Endothelial cell of umbilical vein (primary cell): ENCODE measurements around the gene JTB. TPM values are rescaled to one million over a fixed set of nuclear protein-coding genes. Genes with fewer than 3 reads are reported as not detected.

Source experiments
- BruUV-seq: library from RNA; stranded (reverse); fragments of 400-500 nt; replicated peaks from 2 replicates; lab custom pipeline; 2021; lab: Mats Ljungman, UMichigan
- CTCF ChIA-PET: fragments of 300-600, 350-600 bp; sonication (Branson Sonifier 250); formaldehyde crosslinking; loops from one replicate; lab custom pipeline; 2021; ENCODE audit warnings: antibody characterized with exemption, inconsistent platforms; lab: Charles Lee
- POLR2A ChIA-PET: fragments of 300-600, 350-600 bp; sonication (Branson Sonifier 250); formaldehyde crosslinking; loops from one replicate; lab custom pipeline; 2021; ENCODE audit warnings: antibody characterized with exemption, inconsistent platforms; lab: Charles Lee
- DNase-seq: peaks from one replicate; pipeline ENCODE4 v3.0.0-alpha.2; 2011; ENCODE audit warnings: low read depth, low spot score
- FAIRE-seq: peaks from 2 replicates; lab custom pipeline; 2011; peaks lifted over from hg19 to GRCh38; lab: Jason Lieb, UNC
- H2AFZ ChIP-seq: 2 replicates; pipeline ENCODE4 v1.6.0; 2012; ENCODE audit warnings: low read depth, low read length, control low read depth, inconsistent platforms
- H3K27ac ChIP-seq: 2 replicates; pipeline ENCODE4 v1.5.1; 2011; ENCODE audit warnings: low read depth, mild to moderate bottlenecking, control low read depth, low read length, moderate library complexity; ENCODE audit not compliant: insufficient read depth
- H3K27me3 ChIP-seq, 2 experiments: 2 replicates each; pipeline versions ENCODE4 v1.6.0 to v1.6.1; 2011; ENCODE audit warnings: low read length in 2 of 2, mixed read lengths in 1 of 2; ENCODE audit not compliant: control insufficient read depth in 2 of 2, insufficient read depth in 2 of 2
- H3K36me3 ChIP-seq, 2 experiments: 2 replicates in 1 of 2; 3 replicates in 1 of 2; pipeline ENCODE4 v1.5.1; 2011; ENCODE audit warnings: low read length in 2 of 2, mild to moderate bottlenecking in 1 of 2, moderate library complexity in 1 of 2; ENCODE audit not compliant: control insufficient read depth in 2 of 2, insufficient read depth in 2 of 2; ENCODE audit errors: extremely low read depth in 1 of 2
- H3K4me1 ChIP-seq: 3 replicates; pipeline ENCODE4 v1.5.1; 2011; ENCODE audit warnings: mild to moderate bottlenecking, low read length; ENCODE audit not compliant: control insufficient read depth, insufficient read depth; ENCODE audit errors: extremely low read depth
- H3K4me2 ChIP-seq: 2 replicates; pipeline ENCODE4 v1.6.1; 2011; ENCODE audit warnings: low read length, control low read depth, mixed read lengths; ENCODE audit not compliant: insufficient read depth
- H3K4me3 ChIP-seq, 3 experiments: fragments of 200-600 bp in 1 of 3; sonication (generic), shearing (Covaris generic) in 1 of 3; replicated peaks in 1 of 3; 2 replicates each; pipeline ENCODE4 v1.5.1; 2011 to 2016; ENCODE audit warnings: control low read depth in 3 of 3, low read length in 3 of 3, mild to moderate bottlenecking in 2 of 3, inconsistent platforms in 1 of 3, low read depth in 1 of 3, moderate library complexity in 1 of 3; ENCODE audit not compliant: insufficient read depth in 1 of 3
- H3K79me2 ChIP-seq: 2 replicates; pipeline ENCODE4 v1.6.0; 2012; ENCODE audit warnings: low read length, inconsistent platforms; ENCODE audit not compliant: control insufficient read depth, insufficient read depth
- H3K9ac ChIP-seq: replicated peaks from 2 replicates; pipeline ENCODE3; 2011; ENCODE audit warnings: low read length, control low read depth; ENCODE audit not compliant: insufficient read depth; ENCODE audit errors: extremely low read depth
- H3K9me1 ChIP-seq: replicated peaks from 3 replicates; pipeline ENCODE4 v1.6.0; 2011; ENCODE audit warnings: mild to moderate bottlenecking, low read length; ENCODE audit not compliant: control insufficient read depth, insufficient read depth; ENCODE audit errors: extremely low read depth
- H3K9me3 ChIP-seq: replicated peaks from 2 replicates; pipeline ENCODE4 v1.5.1; 2012; ENCODE audit warnings: low read length, inconsistent platforms; ENCODE audit not compliant: control insufficient read depth, insufficient read depth
- H4K20me1 ChIP-seq: replicated peaks from 2 replicates; pipeline ENCODE3; 2011; ENCODE audit warnings: mild to moderate bottlenecking, low read length; ENCODE audit not compliant: control insufficient read depth, insufficient read depth; ENCODE audit errors: extremely low read depth
- CTCF ChIP-seq, 2 donors: IDR thresholded peaks; 1 replicate in 1 of 2; 2 replicates in 1 of 2; pipeline ENCODE4 v1.5.1; 2011; ENCODE audit warnings: low read length in 2 of 2, mild to moderate bottlenecking in 2 of 2, moderate library complexity in 2 of 2, control low read depth in 1 of 2, inconsistent platforms in 1 of 2, low read depth in 1 of 2; ENCODE audit not compliant: insufficient read depth in 1 of 2; ENCODE audit errors: extremely low read depth in 1 of 2
- EZH2 ChIP-seq: IDR thresholded peaks from 2 replicates; pipeline ENCODE4 v1.6.1; 2012; ENCODE audit warnings: borderline replicate concordance, low read depth, mild to moderate bottlenecking, moderate library complexity, low read length, inconsistent platforms; ENCODE audit not compliant: severe bottlenecking
- FOS ChIP-seq: IDR thresholded peaks from 2 replicates; pipeline ENCODE4 v1.6.1; 2011; ENCODE audit warnings: mild to moderate bottlenecking, low read length, moderate library complexity, borderline replicate concordance; ENCODE audit not compliant: insufficient read depth
- GATA2 ChIP-seq: IDR thresholded peaks from 2 replicates; pipeline ENCODE4 v1.7.0; 2011; ENCODE audit warnings: low read depth, mild to moderate bottlenecking, moderate library complexity, mixed read lengths, low read length; ENCODE audit not compliant: insufficient read length, insufficient read depth
- JUN ChIP-seq: IDR thresholded peaks from 2 replicates; pipeline ENCODE4 v1.6.1; 2011; ENCODE audit warnings: borderline replicate concordance, low read depth; ENCODE audit not compliant: insufficient read length, insufficient read depth
- MAX ChIP-seq: IDR thresholded peaks from 2 replicates; pipeline ENCODE4 v1.6.1; 2011; ENCODE audit not compliant: insufficient read depth, insufficient read length
- MYC ChIP-seq: IDR thresholded peaks from one replicate; pipeline ENCODE4 v1.6.1; 2011; ENCODE audit warnings: mild to moderate bottlenecking, low read depth, low read length
- POLR2A ChIP-seq: IDR thresholded peaks from 2 replicates; pipeline ENCODE4 v1.6.1; 2012; ENCODE audit warnings: low read depth, mild to moderate bottlenecking, control low read depth, low read length
- POLR2AphosphoS5 ChIP-seq: IDR thresholded peaks from 2 replicates; pipeline ENCODE4 v1.6.1; 2012; ENCODE audit warnings: low read depth, mild to moderate bottlenecking, control low read depth, low read length, moderate library complexity; ENCODE audit not compliant: insufficient read depth
- dilution Hi-C: fragments of 300-500 bp; cut with MboI; formaldehyde crosslinking; loops from one replicate; pipeline ENCODE4 v1.15.0; 2019; ENCODE audit warnings: low sequenced_read_pairs; ENCODE audit not compliant: extremely low pct_ligation_motif_present
- intact Hi-C: fragments of 100-400 bp; cut with micrococcal nuclease; formaldehyde crosslinking; loops from one replicate; pipeline ENCODE4 v1.10.0; 2022
- polyA plus RNA-seq, 4 experiments: library from polyadenylated mRNA; depleted of rRNA in 3 of 4; stranded (reverse) in 3 of 4; unstranded in 1 of 4; fragments of >200 nt; gene quantifications; 2 replicates each; pipeline versions ENCODE4 v1.2.1 to v1.2.3, GENCODE V29; 2011 to 2012; ENCODE audit warnings: missing spikeins in 1 of 4
- total RNA-seq: library from RNA; stranded (reverse); gene quantifications from 2 replicates; pipeline ENCODE4 v1.2.3, GENCODE V29; 2021

Gene JTB
- total and polyA plus RNA-seq, 2 donors (not counting 3 experiments of a cell fraction or from before 2014, with no cell fraction given) = 90.2 to 149 TPM

GRCh38 chr1:154019269-154019668 lies 41.8 kb upstream of the JTB start:
- intact Hi-C loops = no loop called here

More at GRCh38 chr1:154019269-154019668, 41.8 kb upstream of the JTB start:
- CTCF ChIA-PET = interaction anchor here (1.6 kb wide), 1 partner anchor 11 kb away, joined by 3 read pairs; no protein-coding TSS in a partner anchor
- no peak for FAIRE-seq
- Histone ChIP-seq H4K20me1 (no peaks in the 10 kb centered on the region), H3K9ac (no peak overlapping the region), H3K36me3 (no peaks in the 10 kb centered on the region), H3K4me3 (no peak overlapping the region), H2AFZ (no peak overlapping the region), H3K4me1 (no peaks in the 10 kb centered on the region), H3K9me3 (no peaks in the 10 kb centered on the region), H3K79me2 (no peaks in the 10 kb centered on the region), H3K9me1 (no peaks in the 10 kb centered on the region), H3K27me3 (no peaks in the 10 kb centered on the region), H3K27ac (no peak overlapping the region), H3K4me2 (no peak overlapping the region)
- DNase-seq = no peak
- TF ChIP-seq JUN (no peak), POLR2A (no peak), MAX (no peak), FOS (no peak), EZH2 (no peak), MYC (no peak), POLR2AphosphoS5 (no peak), CTCF (IDR thresholded peaks at IDR 0.05; ENCODE audit: extremely low read depth in 1 of 2, insufficient read depth in 1 of 2, low read depth in 1 of 2, low read length in 2 of 2) (no peak), GATA2 (no peak)
- dilution Hi-C loops = no loop called here
- POLR2A ChIA-PET = no interaction called here
- BruUV-seq = no TSS peak
